Activated CD8-positive, alpha-beta memory T cell treated with anti-CD3 and anti-CD28 coated beads, Interleukin-2, amount 50 U/mL, for 48 hours (primary cell): Measurements from ENCODE around the gene CHRNB2.

Experiments
- DNase-seq: peaks from one replicate; pipeline ENCODE4 v3.0.0-alpha.2; 2020

The CHRNB2 gene

DNA sequence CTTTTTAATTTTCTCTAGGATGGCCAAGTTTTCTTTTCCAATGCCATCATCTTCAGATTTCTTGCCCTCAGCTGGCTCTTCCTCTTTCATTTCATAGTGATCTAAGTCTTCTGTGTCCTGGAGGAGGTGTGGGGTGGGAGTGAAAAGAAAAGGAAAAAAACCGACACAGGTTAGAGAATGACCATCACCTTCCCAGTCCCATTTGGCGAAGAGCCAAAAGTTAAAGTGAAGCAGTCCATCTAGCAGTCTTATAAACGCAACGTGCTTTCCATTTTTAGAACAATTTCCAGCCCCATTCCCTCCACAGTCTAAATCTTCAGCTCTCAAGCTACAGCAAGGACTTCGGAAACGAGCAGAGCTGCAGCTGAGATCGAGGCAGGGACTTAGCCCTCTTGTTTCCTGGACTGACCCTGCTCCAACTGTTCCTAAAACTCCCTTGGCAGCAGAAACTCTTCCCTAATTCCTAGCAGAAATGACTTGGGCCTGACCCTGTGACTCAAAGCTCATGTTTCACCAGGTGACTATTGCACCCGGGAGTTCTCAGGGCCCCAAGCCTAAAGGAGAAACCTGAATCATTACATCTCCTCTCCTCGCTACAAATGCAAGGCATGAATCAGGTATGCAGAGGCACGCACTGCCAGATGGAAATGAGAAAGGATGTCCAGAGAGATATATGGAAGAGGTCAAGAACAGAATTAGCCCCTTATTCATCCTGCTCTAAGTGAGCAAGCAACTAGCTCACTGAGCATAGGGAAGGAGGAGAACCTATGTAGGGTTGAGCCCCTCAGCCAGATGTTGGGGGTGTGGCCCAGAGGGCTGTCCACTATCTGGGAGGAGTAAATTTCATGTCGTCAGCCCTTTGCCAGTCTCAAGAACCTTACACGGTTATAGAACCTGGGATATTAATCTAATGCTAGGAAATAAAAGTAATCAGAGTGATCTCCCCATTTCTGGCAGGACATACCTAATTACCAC lies 14.2 kb upstream of the CHRNB2 start:
- DNase-seq = no peak

DNA sequence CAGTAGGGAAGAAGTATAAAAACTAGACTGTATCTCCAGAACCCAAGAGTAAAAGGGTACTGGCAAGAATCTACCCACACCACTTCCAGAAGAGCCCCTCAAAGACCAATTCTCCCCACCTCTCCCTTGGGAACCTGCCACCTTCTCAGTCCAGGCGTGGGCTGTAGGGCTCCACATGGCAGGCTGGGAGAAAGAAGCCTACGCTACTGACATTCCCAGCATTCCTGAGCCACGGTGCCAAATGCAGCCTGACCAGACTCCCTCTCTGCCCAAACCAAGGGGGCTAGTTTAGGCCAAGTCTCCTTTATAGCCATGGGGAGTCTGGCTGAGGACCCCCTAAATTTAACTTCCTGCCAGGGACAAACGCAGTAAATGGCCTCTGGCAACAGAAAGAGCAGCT lies 11.2 kb upstream of the CHRNB2 start:
- DNase-seq = no peak

DNA sequence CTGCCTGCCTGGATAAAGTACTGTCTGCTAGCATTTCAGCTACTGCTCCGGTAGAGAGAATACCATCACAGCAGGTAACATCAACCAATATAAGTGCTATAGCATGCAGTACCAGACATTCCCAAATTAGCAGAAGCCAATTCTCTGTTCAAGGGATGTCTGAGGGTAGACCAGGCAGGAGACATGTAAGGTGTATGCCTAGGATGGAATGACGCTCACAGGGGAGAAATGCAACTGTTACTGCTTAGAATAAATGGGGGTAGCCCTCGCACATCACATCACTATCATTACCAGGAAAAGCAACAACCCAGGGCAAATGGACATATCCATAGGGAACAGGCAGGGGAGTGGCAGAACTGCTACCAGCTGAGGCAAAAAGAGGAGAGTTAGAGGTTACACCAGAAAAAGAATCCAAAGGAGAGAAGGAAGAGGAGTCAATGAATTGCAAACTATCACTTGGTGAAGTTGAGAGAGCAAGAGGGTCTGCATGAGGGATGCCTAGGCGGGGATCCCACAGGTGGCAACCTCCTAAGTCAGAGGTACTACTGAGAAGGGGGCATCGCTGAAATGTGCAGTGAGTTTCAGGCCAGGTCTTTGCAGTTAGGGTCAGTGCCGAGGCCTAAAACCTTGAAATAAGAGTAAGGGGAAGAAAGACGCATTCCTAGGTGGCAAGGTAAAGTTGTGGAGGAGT lies 10.2 kb upstream of the CHRNB2 start:
- DNase-seq = peak; percentile 53

DNA sequence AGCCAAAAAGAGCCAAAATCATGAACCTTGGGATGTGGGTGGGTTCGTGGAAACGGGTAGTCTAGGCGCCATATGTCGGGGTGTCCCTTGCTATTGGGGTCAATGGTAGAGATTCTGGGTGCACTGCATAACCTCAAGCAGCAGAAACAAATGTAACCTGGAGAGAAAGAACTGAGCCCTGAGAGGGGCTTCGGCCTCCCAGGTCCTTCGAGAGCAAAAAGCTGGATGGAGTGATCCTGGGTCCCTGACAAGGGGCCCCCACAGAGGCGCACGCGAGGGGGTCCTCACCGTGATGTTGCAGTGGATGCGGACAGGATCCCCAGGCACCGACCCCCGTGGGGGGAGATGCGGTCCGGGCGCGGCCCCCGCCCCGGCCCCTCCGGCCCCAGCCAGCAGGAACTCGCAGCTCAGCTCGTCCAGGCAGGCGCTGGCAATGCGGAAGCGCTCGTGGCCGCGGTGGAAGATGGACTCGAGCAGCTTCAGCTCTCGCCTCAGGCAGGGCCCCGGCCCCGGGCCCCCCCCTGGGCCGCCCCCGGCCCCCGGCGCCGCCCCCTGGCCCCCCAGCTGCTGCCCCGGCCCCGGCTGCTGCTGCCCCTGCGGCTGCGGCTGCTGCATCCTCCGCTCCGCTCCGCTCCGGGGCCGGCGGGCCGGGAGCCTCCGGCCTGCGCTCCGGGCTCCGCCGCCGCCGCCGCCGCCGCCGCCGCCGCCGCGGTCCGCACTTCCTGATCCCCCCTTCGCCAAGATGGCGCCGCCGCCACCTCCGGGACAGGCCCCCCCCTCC lies 9.4 kb upstream of the CHRNB2 start, which contains the start of gene UBE2Q1:
TSS of gene UBE2Q1 (minus strand) at position 724 of the 781 bp plus-strand sequence. CDS start at position 615, 109 bp downstream.
- peak; percentile 69 for DNase-seq

DNA sequence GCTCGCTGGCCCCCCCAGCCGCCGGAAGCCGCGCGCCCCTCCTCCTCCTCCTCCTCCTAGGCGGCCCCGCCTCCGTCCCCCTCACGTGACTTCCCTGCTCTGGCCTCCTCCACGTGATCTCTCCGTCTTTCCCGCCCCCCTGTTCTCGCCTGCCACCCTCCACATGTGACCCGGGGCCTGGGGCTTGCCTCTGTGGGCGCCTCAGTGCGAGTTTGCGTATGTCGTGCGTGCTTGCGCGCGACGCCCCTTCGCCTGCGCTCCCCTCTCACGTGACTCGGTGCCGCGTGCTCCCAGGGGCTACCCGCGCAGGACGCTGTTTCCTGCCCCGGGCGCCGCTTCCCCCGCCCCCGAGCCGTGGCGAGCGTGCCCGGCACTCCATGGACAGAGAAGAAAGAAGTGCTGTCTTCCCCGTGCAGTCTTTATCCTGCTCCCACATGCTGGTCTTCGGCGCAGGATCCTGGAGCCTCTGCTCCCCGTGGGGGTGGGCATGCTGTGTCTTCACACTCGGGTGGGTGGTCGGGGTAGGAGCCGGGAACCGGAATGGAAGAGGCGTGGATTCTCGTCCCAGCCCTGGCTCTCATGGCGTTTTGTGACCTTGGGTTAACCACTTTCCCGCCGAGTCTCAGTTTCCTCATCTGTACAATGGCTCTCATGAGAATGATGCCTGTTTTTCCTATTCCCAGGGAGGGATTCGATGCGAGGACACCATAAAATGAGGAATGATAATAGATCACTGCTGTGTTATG lies 8.7 kb upstream of the CHRNB2 start:
- DNase-seq = peak; percentile 98

DNA sequence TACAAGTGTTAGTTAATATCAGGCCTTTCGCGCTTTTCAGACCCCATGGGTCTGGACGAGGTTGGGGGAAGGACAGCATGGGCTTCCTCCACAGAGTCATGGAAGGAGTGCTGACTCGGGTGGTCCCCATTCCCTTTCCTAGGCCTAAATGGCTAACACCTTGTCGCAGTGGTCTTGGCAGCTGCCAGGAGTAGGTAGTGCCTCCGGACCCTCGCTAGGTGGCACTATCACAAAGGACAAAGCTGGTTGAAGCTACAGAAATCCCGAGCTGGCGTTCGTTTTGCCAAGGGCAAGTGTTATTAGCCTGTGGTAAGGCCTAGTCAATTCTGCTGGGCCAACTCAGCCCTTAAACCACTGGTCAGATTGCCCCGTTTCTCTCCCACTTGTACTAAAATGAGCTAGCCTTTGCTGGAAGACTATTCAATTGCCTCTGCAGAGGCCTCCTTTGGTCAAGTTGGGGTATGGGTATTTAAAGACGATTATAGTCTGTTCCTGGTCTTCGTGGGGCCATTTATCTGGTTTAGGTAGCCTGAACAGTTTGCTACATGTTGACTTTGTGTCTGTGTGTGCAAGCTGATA lies 8.0 kb upstream of the CHRNB2 start:
- DNase-seq = peak; percentile 85

DNA sequence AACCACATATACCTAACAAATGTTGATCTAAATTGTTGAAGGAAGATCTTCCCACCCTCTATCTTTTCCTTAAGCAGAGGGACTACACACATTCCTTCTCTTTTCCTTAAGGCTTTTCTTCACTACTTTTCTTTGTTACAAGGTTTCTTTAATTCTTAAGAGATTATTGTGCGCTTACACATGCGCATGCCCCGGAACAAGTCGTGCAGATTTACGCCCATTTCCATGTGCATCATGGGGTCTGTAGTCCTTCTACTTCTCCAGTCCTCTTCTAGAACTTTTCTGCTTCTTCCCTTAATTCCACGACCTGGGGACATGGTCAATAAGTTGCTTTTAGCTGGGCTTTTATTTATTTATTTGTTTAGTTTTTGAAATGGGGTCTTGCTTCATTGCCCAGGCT lies 1.7 kb upstream of the CHRNB2 start:
- DNase-seq = no peak

DNA sequence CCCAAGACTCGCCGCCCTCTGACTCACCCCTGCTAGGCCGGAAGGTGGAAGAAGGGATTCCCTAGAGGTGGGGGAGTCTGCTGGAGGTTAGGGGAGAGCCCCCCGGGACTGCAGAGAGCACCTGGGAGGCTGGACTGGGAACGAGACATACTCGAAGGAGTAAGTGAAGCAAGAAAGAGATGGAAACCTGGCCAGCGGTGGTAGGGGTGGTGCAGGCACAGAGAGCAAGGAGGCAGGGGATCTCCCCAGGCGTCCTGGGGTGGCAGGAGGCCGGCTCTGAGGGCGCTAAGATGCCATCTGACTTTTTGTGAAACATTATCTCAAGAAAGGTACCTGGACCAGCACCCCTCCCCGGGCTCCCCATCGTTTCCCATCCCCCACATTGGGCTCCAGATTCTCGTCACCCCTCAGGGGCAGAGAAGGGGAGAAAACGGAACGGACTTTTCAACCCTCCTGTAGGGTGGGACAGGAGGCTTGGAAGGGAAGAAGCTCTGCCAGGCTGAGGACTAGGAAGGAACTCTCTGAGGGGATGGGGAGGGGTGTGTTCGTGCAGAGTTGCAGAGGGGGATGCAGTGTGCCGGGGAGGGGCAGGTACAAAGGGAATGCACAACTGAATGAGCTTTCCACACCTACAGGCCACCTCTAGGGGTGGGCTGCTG lies 708 bp downstream of the CHRNB2 start:
- DNase-seq = no peak

DNA sequence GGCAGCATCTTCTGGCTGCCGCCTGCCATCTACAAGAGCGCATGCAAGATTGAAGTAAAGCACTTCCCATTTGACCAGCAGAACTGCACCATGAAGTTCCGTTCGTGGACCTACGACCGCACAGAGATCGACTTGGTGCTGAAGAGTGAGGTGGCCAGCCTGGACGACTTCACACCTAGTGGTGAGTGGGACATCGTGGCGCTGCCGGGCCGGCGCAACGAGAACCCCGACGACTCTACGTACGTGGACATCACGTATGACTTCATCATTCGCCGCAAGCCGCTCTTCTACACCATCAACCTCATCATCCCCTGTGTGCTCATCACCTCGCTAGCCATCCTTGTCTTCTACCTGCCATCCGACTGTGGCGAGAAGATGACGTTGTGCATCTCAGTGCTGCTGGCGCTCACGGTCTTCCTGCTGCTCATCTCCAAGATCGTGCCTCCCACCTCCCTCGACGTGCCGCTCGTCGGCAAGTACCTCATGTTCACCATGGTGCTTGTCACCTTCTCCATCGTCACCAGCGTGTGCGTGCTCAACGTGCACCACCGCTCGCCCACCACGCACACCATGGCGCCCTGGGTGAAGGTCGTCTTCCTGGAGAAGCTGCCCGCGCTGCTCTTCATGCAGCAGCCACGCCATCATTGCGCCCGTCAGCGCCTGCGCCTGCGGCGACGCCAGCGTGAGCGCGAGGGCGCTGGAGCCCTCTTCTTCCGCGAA lies 3.8 kb downstream of the CHRNB2 start:
- DNase-seq = no peak

DNA sequence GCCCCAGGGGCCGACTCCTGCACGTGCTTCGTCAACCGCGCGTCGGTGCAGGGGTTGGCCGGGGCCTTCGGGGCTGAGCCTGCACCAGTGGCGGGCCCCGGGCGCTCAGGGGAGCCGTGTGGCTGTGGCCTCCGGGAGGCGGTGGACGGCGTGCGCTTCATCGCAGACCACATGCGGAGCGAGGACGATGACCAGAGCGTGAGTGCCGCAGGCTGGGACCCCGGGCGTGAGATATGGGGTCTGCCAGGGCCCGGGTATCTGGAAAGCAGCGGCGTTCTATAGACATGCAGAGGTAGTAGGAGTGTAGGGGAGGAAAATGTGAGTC lies 4.3 kb downstream of the CHRNB2 start:
- DNase-seq = no peak

DNA sequence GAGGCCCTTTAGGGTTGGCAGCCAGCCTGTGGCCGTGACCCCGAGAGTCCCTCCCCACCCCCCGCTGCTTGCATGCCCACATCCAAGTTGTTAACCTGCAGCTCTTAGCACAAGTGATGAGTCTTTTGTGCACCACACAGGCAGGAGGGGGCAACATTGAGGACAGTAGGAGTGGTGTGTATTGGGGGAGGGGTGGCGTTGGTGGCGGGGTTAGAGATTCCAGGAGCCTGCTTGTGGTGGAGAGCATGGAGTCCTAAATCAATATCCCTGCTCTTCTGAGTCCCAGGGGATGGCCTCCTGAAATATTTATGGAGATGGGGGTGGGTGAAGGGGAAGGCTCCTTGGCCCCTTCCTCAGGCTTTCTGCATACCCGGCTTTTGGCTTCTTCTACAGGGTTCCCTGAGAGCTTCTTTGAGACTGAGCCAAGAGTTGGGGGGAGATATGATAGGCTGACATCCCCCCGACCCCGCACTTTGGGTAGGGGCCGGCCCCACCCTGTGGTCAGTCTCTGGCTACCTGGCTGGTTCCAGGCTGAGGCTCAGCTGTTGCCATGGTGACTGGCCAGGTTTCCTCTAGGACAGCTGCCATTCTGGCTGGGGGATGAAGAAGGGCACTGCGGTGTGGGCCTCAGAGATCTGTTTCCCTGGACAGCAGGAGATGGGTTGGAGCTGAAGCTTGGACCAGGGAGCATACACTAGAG lies 5.0 kb downstream of the CHRNB2 start:
- DNase-seq = no peak

DNA sequence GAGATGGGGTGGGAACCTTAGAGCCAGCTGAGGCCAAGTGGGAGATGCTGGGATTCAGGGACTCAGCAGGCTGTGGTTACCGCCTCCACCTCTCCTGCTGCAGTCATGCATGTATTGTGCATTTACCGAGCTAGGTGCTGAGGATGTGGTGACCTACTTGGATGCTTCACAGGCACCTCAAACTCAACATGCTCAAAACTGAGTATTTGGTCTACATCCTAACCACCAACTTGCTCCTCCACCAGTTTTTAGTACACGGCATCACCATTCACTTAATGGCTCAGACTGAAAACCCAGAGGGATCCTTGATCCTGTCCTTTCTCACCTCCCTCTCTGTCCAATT lies 5.6 kb downstream of the CHRNB2 start:
- DNase-seq = no peak

DNA sequence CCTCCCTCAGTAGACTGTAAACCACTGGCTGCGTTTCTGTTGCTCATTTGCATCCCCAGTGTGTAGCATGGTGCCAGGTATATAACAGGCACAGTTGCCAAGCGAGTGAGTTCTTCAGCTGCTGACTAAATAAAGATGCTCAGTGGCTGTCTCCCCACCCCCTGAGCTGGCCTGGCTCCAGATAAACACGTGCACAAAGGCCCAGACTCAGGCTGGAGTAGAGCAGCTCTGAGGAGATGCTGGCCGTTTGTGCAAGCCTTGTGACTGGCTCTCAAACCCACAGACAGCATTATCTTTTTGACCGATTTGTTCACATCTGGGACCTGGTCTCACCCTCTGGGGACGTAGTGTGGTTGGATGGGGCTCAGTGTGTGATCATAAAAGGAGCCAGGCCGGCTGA lies 7.1 kb downstream of the CHRNB2 start:
- DNase-seq = no peak

DNA sequence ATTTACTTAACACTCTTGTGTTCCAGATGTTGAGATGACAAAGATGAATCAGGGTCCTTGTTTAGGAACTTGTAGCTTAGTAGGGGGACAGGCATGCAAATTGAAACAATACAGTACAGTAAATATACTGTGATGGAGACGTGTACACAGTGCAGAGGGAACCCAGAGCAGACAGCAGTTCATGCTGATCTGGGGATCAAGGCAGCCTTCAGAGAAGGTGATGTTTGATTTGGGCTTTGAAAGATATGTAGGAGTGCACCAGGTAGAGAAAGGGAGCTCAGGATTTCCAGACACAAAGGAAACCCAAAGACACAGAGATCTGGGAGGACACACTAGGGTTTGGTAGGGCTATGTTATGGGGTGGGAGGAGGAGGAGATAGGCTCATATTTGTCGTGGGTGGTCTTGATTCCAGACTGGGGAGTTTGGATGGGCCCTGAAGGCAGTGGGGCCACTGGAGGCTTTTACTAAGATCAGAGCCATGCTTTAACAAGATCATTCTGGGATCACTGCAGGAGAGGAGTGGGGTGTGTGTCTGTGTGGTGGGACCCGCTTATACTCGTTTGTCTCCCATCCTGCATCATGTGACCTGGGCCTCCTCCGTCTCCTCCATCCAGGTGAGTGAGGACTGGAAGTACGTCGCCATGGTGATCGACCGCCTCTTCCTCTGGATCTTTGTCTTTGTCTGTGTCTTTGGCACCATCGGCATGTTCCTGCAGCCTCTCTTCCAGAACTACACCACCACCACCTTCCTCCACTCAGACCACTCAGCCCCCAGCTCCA lies 7.8 kb downstream of the CHRNB2 start:
- DNase-seq = no peak

DNA sequence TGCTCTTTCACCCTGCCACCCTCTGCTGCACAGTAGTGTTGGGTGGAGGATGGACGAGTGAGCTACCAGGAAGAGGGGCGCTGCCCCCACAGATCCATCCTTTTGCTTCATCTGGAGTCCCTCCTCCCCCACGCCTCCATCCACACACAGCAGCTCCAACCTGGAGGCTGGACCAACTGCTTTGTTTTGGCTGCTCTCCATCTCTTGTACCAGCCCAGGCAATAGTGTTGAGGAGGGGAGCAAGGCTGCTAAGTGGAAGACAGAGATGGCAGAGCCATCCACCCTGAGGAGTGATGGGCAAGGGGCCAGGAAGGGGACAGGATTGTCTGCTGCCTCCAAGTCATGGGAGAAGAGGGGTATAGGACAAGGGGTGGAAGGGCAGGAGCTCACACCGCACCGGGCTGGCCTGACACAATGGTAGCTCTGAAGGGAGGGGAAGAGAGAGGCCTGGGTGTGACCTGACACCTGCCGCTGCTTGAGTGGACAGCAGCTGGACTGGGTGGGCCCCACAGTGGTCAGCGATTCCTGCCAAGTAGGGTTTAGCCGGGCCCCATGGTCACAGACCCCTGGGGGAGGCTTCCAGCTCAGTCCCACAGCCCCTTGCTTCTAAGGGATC lies 8.5 kb downstream of the CHRNB2 start:
- DNase-seq = no peak

DNA sequence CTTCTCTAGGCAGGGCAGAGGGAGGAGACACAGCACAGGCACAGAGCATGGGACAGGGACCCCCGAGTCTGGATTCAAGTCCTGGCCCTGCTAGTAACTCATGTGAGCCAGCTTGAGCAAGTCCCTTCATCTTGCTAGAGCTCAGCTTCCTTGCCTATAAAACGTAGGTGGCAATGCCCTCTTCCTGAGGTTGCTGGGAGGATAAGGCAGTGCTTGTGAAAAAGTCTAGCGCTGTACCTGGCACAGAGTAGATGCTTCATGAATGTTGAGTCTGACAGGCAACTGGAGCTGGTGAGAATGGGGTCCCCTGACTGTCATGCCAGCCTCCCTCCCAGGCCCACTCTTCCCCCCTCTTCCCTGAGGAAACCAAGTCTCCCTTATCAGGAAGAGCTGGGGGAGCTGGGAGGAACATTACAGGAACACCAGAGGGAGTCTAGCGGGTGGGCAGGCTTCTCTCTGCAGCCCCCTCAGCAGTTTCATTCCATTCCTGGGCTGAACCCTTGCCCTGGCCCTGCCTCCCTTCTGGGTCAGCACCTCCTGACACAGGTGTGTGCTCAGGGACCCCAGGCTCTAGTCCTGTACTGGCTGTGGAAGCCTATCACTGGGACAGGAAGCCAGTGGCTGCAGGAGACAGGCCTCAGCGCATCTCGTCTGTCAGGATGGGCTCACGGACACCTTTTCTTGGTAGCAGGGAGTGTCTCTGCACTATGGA lies 9.9 kb downstream of the CHRNB2 start:
- no peak for DNase-seq

DNA sequence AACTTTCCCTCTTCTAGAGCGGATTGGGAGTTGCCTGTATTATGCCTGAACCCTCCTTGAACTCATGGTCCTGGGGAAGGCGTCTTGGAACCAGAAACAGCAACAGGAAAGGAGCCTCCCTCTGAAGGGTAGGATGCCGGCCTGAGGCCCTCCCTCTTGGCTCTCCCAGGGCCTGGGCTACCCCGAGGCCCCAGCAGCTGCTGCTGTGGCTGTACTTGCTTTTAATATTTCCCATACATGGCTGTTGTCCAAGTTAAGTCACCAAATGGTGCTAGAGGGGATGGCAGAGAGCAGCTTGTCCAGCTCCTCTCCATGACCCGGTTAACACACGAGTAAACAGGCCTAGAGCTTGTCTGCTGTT lies 10.5 kb downstream of the CHRNB2 start:
- no peak for DNase-seq

DNA sequence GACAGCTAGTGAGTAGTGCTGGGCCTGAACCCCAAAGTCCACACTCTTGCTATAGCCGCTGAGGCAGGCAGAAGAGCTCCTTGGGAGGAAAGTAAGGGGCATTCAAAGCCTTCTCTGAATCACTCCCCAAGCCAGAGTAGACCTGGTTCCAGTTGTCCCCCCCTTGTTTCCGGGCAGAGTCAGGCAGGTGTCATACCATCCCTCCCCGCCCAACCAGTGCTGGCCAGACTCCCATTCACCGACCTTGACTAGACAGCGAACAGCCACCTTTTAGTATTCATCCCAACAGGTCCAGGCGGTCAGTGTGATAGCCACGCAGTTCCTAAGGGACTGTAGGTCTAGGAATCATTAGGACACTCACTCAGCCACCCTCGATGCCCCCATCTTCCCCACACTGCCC lies 11.8 kb downstream of the CHRNB2 start:
- DNase-seq = no peak

DNA sequence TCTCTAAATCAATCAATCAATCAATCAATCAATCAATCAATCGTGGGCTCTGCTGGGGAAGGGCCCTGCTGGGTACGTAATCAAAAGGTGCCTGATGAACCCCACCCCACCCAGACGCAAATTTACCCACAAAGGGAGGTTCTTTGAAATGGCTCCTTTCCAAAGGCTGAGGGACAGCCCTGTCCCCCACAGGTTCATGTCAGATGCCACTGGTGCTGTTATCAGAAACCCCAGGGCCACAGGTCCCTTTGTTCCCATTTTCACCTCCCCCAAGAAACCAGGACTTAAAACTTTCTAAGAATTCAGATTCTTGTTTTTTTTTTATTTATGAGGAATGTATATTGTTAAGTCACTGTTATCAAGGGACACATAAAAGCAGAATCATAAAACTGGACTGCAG lies 14.2 kb downstream of the CHRNB2 start:
- no peak for DNase-seq
